T-helper 9 cell (primary cell): Measurements from ENCODE around the gene RAB5IF.
"Not testable (repeated sequence)": the region's sequence is repeated elsewhere in the genome, so short reads cannot be mapped to it uniquely, and the experiment has no call there.

Experiments used
- DNase-seq: peaks from one replicate; pipeline ENCODE4 v3.0.0-alpha.2; 2020

The RAB5IF gene

DNA sequence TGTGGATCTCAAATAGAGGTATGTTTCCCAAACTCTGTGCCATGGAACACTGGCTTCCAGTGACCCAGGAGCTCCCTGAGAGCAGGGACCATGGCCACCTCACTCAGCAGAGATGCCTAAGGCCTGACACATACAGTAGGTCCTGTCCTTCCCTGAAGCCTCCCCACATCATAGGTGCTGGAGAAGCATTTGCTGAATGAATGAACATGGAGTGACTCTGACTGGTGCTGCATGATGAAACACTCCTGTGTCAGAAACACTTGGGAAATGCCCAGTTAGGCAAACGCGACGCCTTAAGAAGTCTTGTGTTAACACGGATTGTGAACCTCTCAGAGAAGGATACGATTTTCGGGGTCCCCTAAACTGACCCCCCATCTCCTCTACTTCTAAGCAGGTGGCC is 26.1 kb downstream of the RAB5IF start:
- no peak for DNase-seq

DNA sequence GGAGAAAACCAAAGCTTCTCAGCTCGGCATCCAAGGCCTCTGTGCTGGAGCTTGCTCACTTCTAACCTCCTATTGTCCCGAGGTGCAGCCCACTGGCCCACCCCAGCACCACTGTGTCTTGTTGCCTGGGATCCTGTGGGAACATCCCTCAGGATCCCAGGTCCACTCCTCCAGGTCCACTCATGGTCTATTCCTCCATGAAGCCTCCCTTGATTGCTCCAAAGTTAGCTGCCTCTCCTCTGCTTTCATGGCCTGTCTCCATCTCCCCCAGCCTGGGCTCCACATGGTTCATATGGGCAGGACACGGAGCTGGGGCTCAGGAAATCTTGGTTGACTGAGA is 26.5 kb downstream of the RAB5IF start:
- no peak for DNase-seq

GRCh38 chr20:36632487-36633284 is 27.1 kb downstream of the RAB5IF start:
- DNase-seq = no peak

- no peak for DNase-seq
Measured at GRCh38 chr20:36633285-36633772, 27.8 kb downstream of the RAB5IF start.

GRCh38 chr20:36634342-36634741 is 28.8 kb downstream of the RAB5IF start:
- no peak for DNase-seq

- DNase-seq = not testable (repeated sequence)
Measured at GRCh38 chr20:36638876-36639400, 33.4 kb downstream of the RAB5IF start.

DNA sequence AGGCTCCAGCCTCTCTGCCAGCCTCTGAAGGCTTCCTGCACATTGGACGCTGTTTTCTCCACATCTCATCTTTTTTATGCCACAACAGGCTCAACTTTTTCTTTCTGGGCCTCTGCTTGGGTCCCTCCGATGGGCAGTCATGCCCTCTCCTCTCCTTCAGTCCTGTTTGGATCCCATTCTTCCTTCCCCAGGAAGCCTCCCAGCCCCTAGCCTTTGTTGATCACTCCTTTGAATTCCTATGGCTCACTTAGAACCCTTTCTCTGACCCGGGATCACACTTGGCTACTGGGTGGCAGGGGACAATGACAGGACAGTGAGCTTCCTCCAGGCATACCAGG is 35.9 kb downstream of the RAB5IF start:
- DNase-seq = no peak

- DNase-seq = no peak
Measured at GRCh38 chr20:36642136-36642535, 36.6 kb downstream of the RAB5IF start.

DNA sequence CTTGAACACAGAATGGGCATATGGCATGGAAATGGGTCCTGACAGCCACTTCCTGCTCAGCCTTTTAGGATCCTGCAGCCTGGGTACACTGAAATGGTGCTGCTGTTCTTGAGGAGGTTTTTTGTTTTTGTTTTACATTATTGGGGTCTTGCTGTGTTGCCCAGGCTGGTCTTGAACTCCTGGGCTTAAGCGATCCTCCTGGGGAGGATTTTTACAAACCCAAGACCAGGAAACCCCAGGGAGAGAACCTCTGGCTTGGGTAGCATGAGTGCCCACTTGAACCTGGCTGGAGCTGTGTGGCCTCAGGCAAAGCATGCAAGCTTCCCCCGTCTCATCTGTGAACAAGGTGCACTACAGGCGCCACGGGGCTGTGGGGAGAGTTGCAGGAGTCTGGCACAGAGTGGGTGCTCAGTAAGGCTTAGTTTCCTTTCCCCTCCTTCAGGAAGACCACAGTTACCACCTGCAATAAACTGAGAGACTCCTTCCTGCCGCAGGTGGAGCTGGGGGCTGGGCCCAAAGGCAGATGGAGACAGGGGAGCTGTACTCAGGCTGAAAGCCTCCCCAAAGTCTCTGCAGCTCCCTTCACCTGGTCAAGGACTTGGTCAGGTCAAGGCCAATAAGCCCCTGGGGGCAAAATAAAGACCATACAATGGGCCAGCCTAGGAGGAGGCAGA is 38.6 kb downstream of the RAB5IF start:
- DNase-seq = peak; percentile 50

GRCh38 chr20:36644706-36645095 is 39.1 kb downstream of the RAB5IF start:
- no peak for DNase-seq

- DNase-seq = no peak
Measured at GRCh38 chr20:36645353-36645752, 39.8 kb downstream of the RAB5IF start.

- DNase-seq = peak; percentile 57
Measured at GRCh38 chr20:36645998-36646397, 40.4 kb downstream of the RAB5IF start, which contains the start of gene SLA2. Gene SLA2 (minus strand): TSS chr20:36646196. CDS start chr20:36641335, 4,861 bp downstream.

DNA sequence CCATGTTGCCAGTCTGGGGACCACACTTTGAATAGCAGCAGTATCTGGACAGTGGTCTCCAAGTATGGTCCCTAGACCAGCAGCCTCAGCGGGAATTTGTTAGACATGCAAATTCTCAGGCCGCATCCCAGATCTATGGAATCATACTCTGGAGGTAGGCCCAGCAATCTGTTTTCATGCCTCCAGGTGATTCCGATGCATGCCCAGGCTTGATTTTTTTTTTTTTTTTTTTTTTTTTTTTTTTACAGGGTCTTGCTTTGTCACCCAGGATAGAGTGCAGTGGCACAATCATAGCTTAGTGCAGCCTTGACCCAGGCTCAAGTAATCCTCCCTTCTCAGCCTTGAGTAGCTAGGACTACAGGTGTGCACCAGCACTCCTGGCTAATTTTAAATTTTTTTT is 41.1 kb downstream of the RAB5IF start:
- no peak for DNase-seq

DNA sequence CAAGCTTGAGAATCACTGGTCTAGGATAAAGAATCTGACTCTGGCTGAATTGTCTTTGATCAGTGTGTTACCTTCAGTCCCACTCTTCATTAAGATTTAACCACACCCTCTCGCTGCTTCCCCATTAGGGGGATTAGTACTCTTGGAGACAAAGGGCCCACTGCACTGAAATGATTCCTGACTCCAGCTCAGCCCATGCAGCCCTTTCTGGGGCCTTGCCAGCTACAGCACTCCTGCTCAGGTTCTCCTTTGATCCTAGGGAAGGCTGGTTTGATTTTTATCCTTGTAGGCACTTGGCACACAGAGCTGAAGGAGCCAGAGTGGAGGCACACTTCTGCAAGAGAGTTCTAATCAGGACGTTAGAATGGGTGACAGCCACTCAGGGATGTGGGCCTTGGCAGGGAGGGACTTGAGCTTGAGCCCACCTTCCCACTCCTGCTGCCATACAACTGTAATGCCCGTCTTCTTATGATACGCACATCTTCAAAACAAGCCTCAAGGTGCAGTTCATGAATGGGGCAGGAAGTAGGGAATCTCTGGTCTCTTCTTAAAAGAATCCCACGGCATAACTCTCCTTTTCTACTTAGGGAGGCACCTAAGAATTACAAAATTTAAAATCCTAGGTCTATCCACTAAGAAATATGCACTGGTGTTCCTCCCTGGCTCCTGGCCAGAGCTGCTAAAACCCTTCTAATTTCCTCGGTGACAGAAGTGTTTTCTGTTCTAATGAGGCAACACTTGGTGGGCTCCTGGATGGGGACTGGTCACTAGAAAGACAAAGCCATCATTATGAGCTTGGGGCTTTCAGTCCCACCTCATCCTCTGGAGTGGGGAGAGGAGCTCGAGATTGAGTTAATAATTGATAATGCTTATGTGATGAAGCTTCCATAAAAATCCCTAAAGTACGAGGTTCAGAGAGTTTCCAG is 41.9 kb downstream of the RAB5IF start:
- no peak for DNase-seq

DNA sequence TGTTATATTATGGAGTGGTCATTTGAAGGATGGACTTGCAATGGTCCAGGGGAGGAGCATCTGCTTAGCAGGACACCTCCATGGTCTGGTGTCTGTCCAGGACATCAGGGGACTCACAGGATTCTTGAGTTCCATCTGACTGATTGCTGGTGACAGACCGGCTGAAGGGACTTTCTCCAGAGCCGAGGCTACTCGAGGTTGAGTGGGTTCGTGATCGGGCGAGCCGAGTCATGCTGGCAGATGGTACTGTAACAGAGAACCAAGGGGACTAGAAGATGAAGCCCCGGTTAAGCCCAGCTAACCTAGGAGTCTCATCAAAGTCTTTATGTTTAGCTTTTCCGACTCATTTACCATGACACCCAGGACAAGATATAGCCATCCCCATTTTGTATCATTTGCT is 47.9 kb downstream of the RAB5IF start:
- DNase-seq = no peak

GRCh38 chr20:36654506-36654905 is 48.9 kb downstream of the RAB5IF start:
- no peak for DNase-seq

DNA sequence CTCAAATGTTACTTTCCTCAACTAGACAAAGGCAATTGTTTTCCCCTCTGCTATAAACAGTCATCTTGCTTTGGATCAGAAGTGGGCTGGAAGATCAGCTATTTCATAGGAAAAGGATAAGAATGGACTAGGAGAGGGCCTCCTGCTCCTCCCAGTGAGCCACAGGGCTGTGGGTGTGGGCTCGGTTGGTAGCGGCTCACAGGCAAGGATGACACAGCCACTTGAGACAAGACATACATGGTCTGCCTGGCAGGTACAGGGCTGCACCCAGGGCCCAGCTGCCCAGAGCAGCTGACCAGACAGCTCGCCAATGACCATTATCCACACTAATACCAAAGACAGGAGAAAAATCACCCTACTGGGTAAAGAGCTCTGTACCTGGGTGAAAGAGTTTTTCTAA is 49.4 kb downstream of the RAB5IF start:
- DNase-seq = no peak

DNA sequence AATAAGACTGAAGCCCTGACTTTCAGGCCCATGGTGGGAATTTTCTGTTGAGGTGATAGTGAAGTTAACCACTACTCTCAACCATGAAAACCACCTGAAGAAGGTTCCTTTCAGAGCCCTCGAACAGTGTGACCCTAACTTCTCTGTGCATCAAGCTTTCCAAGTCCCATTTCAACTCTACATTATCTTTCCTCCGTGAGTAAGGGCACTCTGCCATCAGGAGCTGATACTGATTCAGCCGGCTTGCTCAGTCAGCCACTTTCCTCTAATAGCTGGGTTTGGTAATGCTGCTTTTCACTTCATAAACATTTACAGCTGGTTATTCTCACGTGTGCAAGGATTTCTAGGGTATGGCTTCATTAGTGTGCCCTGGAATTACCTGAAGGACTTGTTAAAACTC is 51.2 kb downstream of the RAB5IF start:
- no peak for DNase-seq

DNA sequence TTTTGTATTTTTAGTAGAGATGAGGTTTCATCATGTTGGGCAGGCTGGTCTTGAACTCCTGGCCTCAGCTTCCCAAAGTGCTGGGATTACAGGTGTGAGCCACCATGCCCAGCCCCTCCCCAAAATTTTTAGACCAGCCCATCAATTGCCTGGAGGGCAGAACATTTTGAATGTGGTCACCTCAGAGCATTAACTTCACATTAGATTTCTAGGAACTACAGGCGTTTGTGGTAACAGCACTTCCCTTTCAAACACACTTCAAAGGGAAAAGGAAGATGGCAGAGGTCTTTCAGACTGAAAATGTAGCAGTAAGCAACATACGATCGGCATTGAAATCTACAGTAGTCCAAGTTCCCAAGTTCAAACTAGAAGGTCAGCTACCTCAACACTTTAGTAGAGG is 52.7 kb downstream of the RAB5IF start:
- no peak for DNase-seq
